Hepatocyte (in vitro differentiated cells): Measurements from ENCODE around the gene SLC41A3.

Experiments
- CTCF ChIP-seq: fragments of 200-600 bp; sonication (generic); IDR thresholded peaks from 2 replicates; pipeline ENCODE4 v1.5.1; 2016; ENCODE audit warnings: antibody characterized with exemption, mild to moderate bottlenecking; ENCODE audit not compliant: poor library complexity
- EZH2 ChIP-seq: fragments of 200-600 bp; sonication (generic); IDR thresholded peaks from 2 replicates; pipeline ENCODE4 v1.6.1; 2016; ENCODE audit warnings: antibody characterized with exemption, mild to moderate bottlenecking, borderline replicate concordance
- EZH2phosphoT487 ChIP-seq: fragments of 200-600 bp; sonication (generic); IDR thresholded peaks from one replicate; pipeline ENCODE4 v1.6.1; 2018; ENCODE audit warnings: antibody characterized with exemption, mild to moderate bottlenecking, low read depth, moderate library complexity; ENCODE audit not compliant: unreplicated experiment, severe bottlenecking

DNA sequence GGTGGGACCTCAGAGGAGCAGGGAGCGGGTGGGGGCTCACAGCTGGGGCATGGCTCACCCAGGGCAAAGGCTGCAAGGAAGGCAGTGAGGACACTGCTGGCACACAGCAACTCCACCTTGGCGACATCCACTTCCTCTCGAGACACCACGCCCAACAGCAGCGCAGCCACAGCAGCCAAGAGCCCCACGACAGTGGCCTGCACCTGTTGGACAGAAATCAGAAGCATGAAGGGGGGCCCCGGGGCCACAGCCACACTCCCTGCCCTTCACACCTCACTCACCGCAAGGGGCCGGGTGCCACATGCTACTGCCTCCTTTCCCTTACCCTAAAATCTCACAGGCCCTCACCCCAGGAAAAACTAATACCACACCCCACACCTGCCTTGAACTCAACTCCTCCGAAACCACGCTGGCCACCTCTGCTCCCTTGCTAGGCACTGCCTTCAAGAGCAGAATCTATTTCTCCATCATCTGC lies 57.6 kb downstream of the SLC41A3 start:
- no peak for TF ChIP-seq CTCF
- TF ChIP-seq EZH2phosphoT487 = no peak
- no peak for TF ChIP-seq EZH2
